NCI-H345 treated with DMSO at 0.1 percent for 48 hours (cell line): ENCODE measurements around the gene PYGB.
"Not testable (repeated sequence)": the region's sequence is repeated elsewhere in the genome, so short reads cannot be mapped to it uniquely, and the experiment has no call there.

Source experiments
- DNase-seq: peaks from one replicate; lab custom pipeline; 2025; ENCODE audit not compliant: unreplicated experiment; lab: John Stamatoyannopoulos, UW

The PYGB gene

GRCh38 chr20:25325997-25326396, 78.1 kb downstream of the PYGB start:
- no peak for DNase-seq

- no peak for DNase-seq
Measured at GRCh38 chr20:25327521-25328235, 79.8 kb downstream of the PYGB start.

- DNase-seq = no peak
Measured at GRCh38 chr20:25328954-25329498, 81.1 kb downstream of the PYGB start.

GRCh38 chr20:25334972-25335371, 87.1 kb downstream of the PYGB start:
- not testable (repeated sequence) for DNase-seq

- no peak for DNase-seq
Measured at GRCh38 chr20:25336561-25337422, 88.9 kb downstream of the PYGB start.

- DNase-seq = no peak
Measured at GRCh38 chr20:25338112-25339023, 90.5 kb downstream of the PYGB start.

GRCh38 chr20:25339608-25340007, 91.7 kb downstream of the PYGB start:
- no peak for DNase-seq

GRCh38 chr20:25340380-25340779, 92.5 kb downstream of the PYGB start:
- DNase-seq = no peak

- DNase-seq = peak; percentile 44
Measured at GRCh38 chr20:25341716-25342680, 94.1 kb downstream of the PYGB start.

GRCh38 chr20:25344634-25345033, 96.7 kb downstream of the PYGB start:
- DNase-seq = no peak

GRCh38 chr20:25345721-25346120, 97.8 kb downstream of the PYGB start:
- no peak for DNase-seq

GRCh38 chr20:25346349-25346748, 98.5 kb downstream of the PYGB start:
- DNase-seq = no peak
